Large intestine (tissue), 3 donors: ENCODE data around the gene KLHL34. TPM values are rescaled to one million over a fixed set of nuclear protein-coding genes. Genes with fewer than 3 reads are reported as not detected.

Experiments used
- DNase-seq, 2 donors: peaks; one replicate each; pipeline versions ENCODE4 v3.0.0 to v3.0.0-alpha.2; 2013
- H3K27ac ChIP-seq: one replicate; pipeline ENCODE4 v1.5.1; 2013; ENCODE audit warnings: low read length
- H3K27me3 ChIP-seq: 2 replicates; pipeline ENCODE4 v1.6.1; 2013; ENCODE audit warnings: low read length; ENCODE audit not compliant: control insufficient read depth, insufficient read depth
- H3K36me3 ChIP-seq: 2 replicates; pipeline ENCODE4 v1.6.1; 2013; ENCODE audit warnings: low read length; ENCODE audit not compliant: control insufficient read depth, insufficient read depth
- H3K4me1 ChIP-seq: one replicate; pipeline ENCODE4 v1.6.1; 2013; ENCODE audit warnings: low read length; ENCODE audit not compliant: control insufficient read depth, insufficient read depth
- H3K4me3 ChIP-seq: one replicate; pipeline ENCODE4 v1.5.1; 2013; ENCODE audit warnings: low read length
- H3K9me3 ChIP-seq: one replicate; pipeline ENCODE4 v1.6.1; 2013; ENCODE audit warnings: mild to moderate bottlenecking, low read depth, low read length, moderate library complexity; ENCODE audit not compliant: control insufficient read depth
- WGBS: methylation state at CpG from one replicate; pipeline ENCODE4 v1.1.5; 2013; ENCODE audit warnings: low lambda C conversion rate; ENCODE audit not compliant: insufficient coverage; 5-methylcytosine and 5-hydroxymethylcytosine counted together
- polyA plus RNA-seq: library from polyadenylated mRNA; unstranded; fragments of 120-200 nt; gene quantifications from one replicate; pipeline ENCODE4 v1.2.1, GENCODE V29; 2013

Gene KLHL34
- polyA plus RNA-seq, 1 donor = 0.81 TPM

DNA sequence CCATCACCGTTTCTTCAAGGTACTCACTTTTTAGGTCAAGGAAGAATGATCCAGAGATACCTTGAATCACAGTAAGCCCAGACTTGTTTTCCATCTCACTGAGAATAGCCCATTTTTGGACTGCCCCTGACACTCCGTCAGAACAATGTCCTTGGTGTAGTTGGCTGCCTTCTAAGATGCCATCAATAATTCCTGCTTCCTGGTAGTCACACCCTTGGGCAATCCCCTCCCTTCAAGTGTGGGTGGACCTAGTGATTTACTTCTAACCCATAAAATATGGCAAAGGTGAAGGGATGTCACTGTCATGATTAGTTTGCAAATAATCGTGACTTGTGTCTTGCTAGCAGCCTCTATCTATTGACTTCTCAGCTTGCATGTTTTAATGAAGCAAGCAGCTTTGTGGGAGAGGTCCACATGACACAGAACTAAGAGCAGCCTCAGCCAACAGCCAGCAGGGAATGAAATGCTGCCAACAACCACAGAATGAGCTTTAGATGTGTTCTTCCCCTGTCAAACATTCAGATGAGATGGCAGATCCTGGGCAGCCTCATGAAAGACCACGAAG, 20.0 kb upstream of the KLHL34 start:
- no peaks in the 10 kb centered on the region for H3K27me3 ChIP-seq
- H3K36me3 ChIP-seq = no peaks in the 10 kb centered on the region
- H3K4me1 ChIP-seq = no peaks in the 10 kb centered on the region
- DNase-seq = no peak
- H3K9me3 ChIP-seq = no peaks in the 10 kb centered on the region
- no CpG with 5 or more reads among the region's 4 CpGs for WGBS
- no peak overlapping the region for H3K4me3 ChIP-seq
- H3K27ac ChIP-seq = no peak overlapping the region

DNA sequence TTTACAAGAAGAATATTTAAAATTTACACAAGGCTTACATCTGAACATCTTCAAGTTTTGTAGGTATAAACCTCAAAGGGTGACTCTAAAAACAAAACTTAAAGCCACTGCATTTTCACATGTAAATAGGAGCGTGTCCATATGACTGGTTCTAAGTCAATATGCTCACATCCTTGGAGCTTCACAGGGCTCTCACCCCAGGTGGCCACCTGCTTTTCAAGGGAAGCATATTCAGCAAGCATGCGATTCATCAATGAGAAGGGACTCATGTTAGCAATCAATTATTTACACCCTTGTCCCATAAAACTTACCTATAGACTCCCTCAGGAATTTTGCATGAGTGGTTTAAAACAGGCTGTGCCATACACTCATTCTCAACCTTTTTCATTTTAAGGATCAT, 17.8 kb upstream of the KLHL34 start:
- Histone ChIP-seq H3K36me3 (no peaks in the 10 kb centered on the region), H3K27me3 (no peaks in the 10 kb centered on the region), H3K4me1 (no peaks in the 10 kb centered on the region), H3K27ac (no peak overlapping the region), H3K4me3 (no peak overlapping the region), H3K9me3 (no peaks in the 10 kb centered on the region)
- DNase-seq = no peak
- WGBS = no CpG with 5 or more reads among the region's 2 CpGs

DNA sequence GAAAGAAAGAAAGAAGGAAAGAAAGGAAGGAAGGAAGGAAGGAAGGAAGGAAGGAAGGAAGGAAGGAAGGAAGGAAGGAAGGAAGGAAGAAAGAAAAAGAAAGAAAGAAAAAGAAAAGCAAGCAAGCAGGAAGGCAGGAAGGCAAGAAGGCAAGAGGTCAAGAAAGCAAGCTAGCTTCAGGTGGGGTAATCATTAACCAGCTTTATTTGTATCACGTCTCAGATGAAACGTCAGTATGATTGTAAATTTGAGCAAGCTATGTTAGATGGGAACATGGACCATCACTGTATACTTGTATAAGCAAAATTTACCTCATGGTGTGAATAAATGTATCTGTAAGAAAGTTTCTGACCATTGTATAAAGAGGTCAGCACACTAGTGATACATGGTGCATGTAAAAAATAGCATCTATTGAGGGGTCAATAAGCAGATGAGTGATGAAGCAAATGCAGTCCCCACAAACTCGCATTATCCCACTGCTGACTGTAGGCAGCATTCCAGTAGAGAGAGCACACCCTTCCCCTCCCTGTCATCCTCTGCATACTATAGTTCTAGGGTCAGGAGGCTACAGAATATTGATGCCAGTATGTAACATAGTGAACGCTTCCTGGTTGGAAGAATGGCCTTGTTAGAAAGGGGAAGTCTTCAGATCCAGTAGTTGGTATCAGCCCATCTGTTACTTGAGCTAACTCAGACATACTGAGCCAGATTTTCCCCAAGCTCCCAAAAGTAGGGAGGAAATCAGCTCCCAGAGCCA, 16.5 kb upstream of the KLHL34 start:
- H3K27ac ChIP-seq = no peak overlapping the region
- H3K4me1 ChIP-seq = no peaks in the 10 kb centered on the region
- WGBS = no CpG with 5 or more reads among the region's 4 CpGs
- no peaks in the 10 kb centered on the region for H3K9me3 ChIP-seq
- H3K27me3 ChIP-seq = no peaks in the 10 kb centered on the region
- peak in 1 of 2 donors; percentile 36 for DNase-seq
- no peaks in the 10 kb centered on the region for H3K36me3 ChIP-seq
- H3K4me3 ChIP-seq = no peak overlapping the region

DNA sequence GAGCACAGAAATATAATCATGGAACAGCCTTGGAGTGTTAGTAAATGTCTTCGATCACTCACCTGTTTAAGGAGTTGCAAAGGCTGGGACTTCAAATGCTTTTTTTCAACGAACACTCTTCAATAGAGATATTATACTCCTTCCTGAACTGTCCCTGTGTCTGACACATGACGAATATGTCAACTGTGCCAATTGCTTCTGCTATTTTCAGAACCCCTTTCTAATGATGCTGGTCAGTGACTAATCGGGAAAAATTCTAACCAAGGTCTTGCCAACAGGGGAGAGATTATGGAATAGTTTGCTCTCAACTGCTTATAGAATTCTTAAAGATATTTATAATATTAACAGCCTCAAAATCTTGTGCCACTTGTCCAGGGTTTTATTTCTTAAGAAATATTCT, 8.5 kb upstream of the KLHL34 start:
- no peaks in the 10 kb centered on the region for H3K27me3 ChIP-seq
- no peak overlapping the region for H3K27ac ChIP-seq
- H3K36me3 ChIP-seq = no peaks in the 10 kb centered on the region
- no peak for DNase-seq
- H3K9me3 ChIP-seq = no peaks in the 10 kb centered on the region
- H3K4me3 ChIP-seq = no peak overlapping the region
- no CpG with 5 or more reads among the region's 4 CpGs for WGBS
- no peaks in the 10 kb centered on the region for H3K4me1 ChIP-seq

DNA sequence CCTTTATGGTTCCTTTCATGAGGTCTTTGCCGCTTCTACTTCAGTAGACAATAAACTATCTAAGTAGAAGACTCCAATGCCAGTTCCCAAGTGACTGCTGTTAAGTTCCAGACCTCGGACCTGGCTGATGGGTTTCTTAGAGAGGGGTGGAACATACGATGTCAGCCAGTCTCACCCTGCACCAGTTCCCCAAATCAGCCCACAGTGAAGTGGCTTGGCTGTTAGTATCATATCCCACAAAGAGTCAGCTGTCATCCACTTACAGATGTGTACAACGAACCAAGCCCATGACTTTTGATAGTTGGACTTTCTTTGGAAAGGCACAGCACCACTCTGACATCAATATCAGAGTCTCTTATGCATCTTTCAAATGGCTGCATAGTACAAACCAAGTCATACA, 8.1 kb upstream of the KLHL34 start:
- no peak overlapping the region for H3K4me3 ChIP-seq
- H3K4me1 ChIP-seq = no peaks in the 10 kb centered on the region
- H3K27me3 ChIP-seq = no peaks in the 10 kb centered on the region
- H3K9me3 ChIP-seq = no peaks in the 10 kb centered on the region
- H3K36me3 ChIP-seq = no peaks in the 10 kb centered on the region
- no peak for DNase-seq
- no CpG with 5 or more reads among the region's 4 CpGs for WGBS
- H3K27ac ChIP-seq = no peak overlapping the region

DNA sequence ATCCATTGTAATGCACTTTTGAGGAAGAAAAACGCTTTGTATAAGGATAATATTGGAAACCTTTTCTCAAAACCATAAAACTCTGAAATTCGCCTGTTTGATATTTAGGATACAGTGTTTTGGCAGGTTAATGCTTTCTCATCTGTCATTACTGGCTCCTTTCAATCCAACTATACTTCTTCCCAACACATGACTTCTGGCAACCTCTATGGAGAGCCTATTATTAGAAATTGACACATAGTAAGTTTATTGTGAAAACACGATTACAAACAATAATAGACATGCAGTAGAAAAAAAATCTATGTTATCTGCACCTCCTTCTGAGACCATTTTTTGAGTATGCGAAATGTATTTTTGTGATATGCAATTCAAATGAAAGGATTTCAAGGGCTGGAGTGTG, 4.6 kb upstream of the KLHL34 start:
- H3K27me3 ChIP-seq = peaks cover 11% of the 10 kb centered on the region
- WGBS = no CpG with 5 or more reads among the region's 4 CpGs
- no peaks in the 10 kb centered on the region for H3K4me1 ChIP-seq
- no peak overlapping the region for H3K27ac ChIP-seq
- H3K9me3 ChIP-seq = no peaks in the 10 kb centered on the region
- no peaks in the 10 kb centered on the region for H3K36me3 ChIP-seq
- H3K4me3 ChIP-seq = no peak overlapping the region
- no peak for DNase-seq

DNA sequence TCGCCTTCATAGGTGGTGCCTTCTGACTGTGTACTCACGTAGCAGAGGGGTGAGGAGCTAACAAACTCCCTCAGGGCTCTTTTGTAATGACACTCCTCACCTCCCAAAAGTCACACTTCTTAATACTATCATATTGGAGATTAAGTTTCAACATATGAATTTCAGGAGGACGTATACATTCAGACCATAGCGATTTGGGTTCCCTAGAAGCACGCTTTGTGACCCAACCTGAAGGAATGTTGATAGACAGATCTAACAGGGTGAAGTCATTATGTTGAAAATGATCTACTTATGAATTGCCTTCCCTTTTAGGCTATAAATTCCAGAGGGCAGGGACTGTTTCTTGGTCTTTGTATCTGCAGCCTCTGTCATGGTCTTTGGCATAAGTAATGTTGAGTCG, 3.2 kb upstream of the KLHL34 start:
- H3K4me1 ChIP-seq = no peaks in the 10 kb centered on the region
- WGBS = no CpG with 5 or more reads among the region's 6 CpGs
- DNase-seq = no peak
- H3K9me3 ChIP-seq = peaks cover 14% of the 10 kb centered on the region
- no peak overlapping the region for H3K4me3 ChIP-seq
- no peak overlapping the region for H3K27ac ChIP-seq
- H3K36me3 ChIP-seq = no peaks in the 10 kb centered on the region
- H3K27me3 ChIP-seq = peaks cover 23% of the 10 kb centered on the region

DNA sequence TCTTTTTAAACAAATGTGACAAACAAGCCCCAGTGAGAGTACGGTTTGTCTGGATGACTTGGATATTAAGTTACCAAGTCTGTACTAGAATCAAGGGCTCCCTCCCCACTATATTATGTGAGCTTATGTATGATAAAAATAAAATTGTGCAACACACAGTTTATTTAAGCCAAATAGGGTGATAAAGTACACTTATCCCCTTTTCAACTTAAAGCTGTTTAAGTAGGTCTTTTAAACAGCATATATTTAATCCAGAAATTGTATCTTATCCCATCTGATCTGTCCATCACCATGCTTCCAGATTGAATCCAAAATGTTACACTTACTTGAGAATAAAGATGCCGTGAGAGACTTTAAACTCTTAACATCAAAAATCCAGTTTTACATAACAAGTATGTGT, 2.0 kb upstream of the KLHL34 start:
- Histone ChIP-seq H3K36me3 (no peaks in the 10 kb centered on the region), H3K27ac (no peak overlapping the region), H3K4me3 (no peak overlapping the region), H3K4me1 (no peaks in the 10 kb centered on the region), H3K27me3 (peaks cover 29% of the 10 kb centered on the region), H3K9me3 (peaks cover 21% of the 10 kb centered on the region)
- no CpG with 5 or more reads among the region's 2 CpGs for WGBS
- DNase-seq = no peak

DNA sequence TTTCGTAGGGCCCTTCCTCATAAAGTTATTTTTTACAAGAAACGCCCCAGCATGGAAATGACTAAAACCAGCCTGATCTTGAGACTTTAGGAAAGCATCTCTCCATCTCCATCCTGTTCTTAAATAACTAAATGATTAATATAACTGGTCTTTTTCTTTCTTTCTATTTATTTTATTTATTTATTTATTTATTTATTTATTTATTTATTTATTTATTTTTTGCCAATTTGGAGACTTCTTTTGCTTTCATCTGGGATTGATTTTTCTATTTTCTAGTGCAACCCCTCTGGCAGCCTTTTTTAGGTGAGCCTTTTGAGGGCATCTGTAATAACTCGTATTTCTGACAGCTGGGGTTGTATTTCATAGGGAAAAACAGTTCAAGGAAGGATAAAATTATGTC, 1.2 kb upstream of the KLHL34 start:
- Histone ChIP-seq H3K27ac (no peak overlapping the region), H3K4me1 (no peaks in the 10 kb centered on the region), H3K36me3 (no peaks in the 10 kb centered on the region), H3K4me3 (no peak overlapping the region), H3K9me3 (peaks cover 21% of the 10 kb centered on the region), H3K27me3 (peaks cover 29% of the 10 kb centered on the region)
- no peak for DNase-seq
- no CpG with 5 or more reads among the region's 3 CpGs for WGBS

DNA sequence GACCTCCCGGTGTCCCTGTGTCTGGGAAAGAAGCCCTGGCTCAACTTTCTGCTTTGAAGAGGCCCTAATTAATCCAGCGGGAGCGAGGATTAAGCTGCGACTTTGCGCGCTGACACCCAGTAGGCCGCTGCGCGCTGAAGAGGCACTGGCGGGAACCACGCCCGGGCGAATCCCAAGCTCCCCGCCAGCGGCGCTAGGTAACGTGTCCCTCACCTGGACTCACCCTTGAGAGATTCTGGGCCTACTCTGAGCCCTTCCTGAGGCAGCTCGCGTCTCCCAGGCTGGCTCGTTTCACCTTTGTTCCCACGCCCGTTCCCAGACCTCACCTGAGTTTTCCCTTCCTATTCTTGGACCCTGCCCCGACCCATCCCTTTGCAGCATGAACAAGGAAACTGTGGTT, 616 bp upstream of the KLHL34 start:
- Histone ChIP-seq H3K27ac (no peak overlapping the region), H3K36me3 (no peaks in the 10 kb centered on the region), H3K4me1 (no peaks in the 10 kb centered on the region), H3K4me3 (peak overlapping the region; percentile 52), H3K9me3 (peaks cover 21% of the 10 kb centered on the region), H3K27me3 (peaks cover 29% of the 10 kb centered on the region)
- DNase-seq = peak; percentile 33 to 73
- WGBS = no CpG with 5 or more reads among the region's 23 CpGs
